Measurements from ENCODE around the gene THSD8.
A peak's percentile ranks its signal among the peaks of the same experiment; 100 is the strongest.

DNA sequence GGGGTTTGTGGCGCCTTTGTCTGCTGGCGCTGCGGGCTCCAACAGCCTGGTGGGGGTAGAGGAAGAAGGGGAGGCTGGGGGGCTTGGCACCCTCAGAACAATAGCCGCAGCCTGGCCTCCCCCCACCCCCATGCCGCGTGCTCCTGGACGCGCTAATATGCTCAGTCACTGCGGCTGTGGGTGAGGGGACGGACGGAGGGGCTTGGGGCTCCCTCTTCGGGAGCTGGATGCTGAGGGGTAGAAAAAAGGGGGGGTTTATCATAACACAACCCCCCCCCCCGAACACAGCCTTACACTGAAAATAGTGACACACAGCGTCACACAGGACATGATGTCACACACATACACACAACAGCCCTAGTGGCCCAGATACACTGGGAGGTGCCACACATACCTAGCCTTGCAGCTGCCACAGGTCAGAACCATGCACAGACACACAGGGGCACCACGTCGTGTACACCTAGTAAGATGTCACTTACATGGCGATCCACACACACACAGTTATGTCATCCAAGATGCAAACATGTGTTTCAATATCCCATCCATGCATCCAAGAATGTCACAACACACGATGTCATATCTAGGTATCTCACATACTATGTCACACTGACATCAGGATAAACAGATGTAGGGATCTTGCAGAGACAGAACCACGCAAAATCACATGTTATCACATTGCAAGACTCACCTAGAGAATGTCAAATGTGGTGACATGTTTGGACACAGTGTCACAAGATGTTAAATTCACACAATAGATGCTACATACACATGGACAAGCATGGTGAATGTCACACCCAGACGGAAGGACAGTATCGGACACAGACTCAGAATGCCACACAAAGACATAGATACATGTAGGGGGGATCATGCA lies 37.3 kb downstream of the THSD8 start:
- TF ChIP-seq, protein P1, sequence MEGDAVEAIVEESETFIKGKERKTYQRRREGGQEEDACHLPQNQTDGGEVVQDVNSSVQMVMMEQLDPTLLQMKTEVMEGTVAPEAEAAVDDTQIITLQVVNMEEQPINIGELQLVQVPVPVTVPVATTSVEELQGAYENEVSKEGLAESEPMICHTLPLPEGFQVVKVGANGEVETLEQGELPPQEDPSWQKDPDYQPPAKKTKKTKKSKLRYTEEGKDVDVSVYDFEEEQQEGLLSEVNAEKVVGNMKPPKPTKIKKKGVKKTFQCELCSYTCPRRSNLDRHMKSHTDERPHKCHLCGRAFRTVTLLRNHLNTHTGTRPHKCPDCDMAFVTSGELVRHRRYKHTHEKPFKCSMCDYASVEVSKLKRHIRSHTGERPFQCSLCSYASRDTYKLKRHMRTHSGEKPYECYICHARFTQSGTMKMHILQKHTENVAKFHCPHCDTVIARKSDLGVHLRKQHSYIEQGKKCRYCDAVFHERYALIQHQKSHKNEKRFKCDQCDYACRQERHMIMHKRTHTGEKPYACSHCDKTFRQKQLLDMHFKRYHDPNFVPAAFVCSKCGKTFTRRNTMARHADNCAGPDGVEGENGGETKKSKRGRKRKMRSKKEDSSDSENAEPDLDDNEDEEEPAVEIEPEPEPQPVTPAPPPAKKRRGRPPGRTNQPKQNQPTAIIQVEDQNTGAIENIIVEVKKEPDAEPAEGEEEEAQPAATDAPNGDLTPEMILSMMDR (conservative IDR thresholded peaks at IDR 0.05 in 1 of 2, IDR thresholded peaks at IDR 0.05 in 1 of 2; ENCODE audit: extremely low read depth in 1 of 2, insufficient read depth in 1 of 2, low read depth in 1 of 2, low read length in 2 of 2), result no peak
- TF ChIP-seq EZH2 (IDR thresholded peaks at IDR 0.05; ENCODE audit: borderline replicate concordance, low read length), result peak; percentile 76

Data from mammary epithelial cell (primary cell).